ENCODE measurements around the gene KLHL7. TPM values are rescaled to one million over a fixed set of nuclear protein-coding genes. Genes with fewer than 3 reads are reported as not detected.

Gene KLHL7
- total and polyA plus RNA-seq, 8 donors, result 5.4 to 13.4 (median 9.1) TPM

GRCh38 chr7:23065974-23066373, 39.6 kb upstream of the KLHL7 start:
- H3K4me1 ChIP-seq, result no peaks in the 10 kb centered on the region
- no peaks in the 10 kb centered on the region for H3K36me3 ChIP-seq
- 82 to 83% methylated on average over 1 of the region's 1 CpG for WGBS, 2 donors
- no peak for ATAC-seq
- no peak for FAIRE-seq
- no peak for DNase-seq
- no peak for TF ChIP-seq CTCF (IDR thresholded peaks at IDR 0.05)
- intact Hi-C loops (cut with DNase I), result loop anchor here in 1 of 3 donors (10.0 kb wide), 1 partner anchor 511 kb away; no protein-coding TSS in a partner anchor
- H3K4me3 ChIP-seq, result no peak overlapping the region
- H3K27ac ChIP-seq, result no peak overlapping the region
- H3K27me3 ChIP-seq, result no peaks in the 10 kb centered on the region
- no peaks in the 10 kb centered on the region for H3K9me3 ChIP-seq

GRCh38 chr7:23067271-23067670, 38.3 kb upstream of the KLHL7 start:
- TF ChIP-seq CTCF (IDR thresholded peaks at IDR 0.05), result no peak
- no peak overlapping the region for H3K27ac ChIP-seq
- DNase-seq (no peak), FAIRE-seq (no peak), ATAC-seq (peak in 1 of 4 donors; percentile 37)
- H3K36me3 ChIP-seq, result no peaks in the 10 kb centered on the region
- no peaks in the 10 kb centered on the region for H3K4me1 ChIP-seq
- WGBS, 2 donors, result 81 to 82% methylated on average over 1 of the region's 1 CpG
- H3K4me3 ChIP-seq, result no peak overlapping the region
- intact Hi-C loops (cut with DNase I), result loop anchor here in 1 of 3 donors (10.0 kb wide), 1 partner anchor 512 kb away; no protein-coding TSS in a partner anchor
- no peaks in the 10 kb centered on the region for H3K9me3 ChIP-seq
- no peaks in the 10 kb centered on the region for H3K27me3 ChIP-seq

DNA sequence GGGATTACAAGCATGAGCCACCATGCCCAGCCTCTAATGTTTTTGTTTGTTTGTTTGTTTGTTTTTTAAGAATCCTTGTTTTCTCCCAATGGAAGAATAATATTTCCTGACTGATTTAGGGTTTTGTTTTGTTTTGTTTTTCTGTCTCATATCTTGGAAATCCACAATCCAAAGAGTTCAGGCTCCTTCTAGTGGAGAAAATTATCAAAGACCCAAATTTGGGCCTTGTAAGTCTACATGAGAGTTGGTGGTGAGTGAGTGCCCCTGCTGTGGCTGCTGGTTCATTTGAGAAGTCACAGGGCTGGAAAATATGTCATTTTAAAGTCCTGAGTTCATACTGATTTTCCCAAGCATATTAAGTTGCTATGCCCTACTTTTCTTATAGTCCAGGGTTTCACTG, 33.5 kb upstream of the KLHL7 start:
- Histone ChIP-seq H3K36me3 (no peaks in the 10 kb centered on the region), H3K9me3 (no peaks in the 10 kb centered on the region), H3K4me3 (no peak overlapping the region), H3K27me3 (no peaks in the 10 kb centered on the region), H3K27ac (no peak overlapping the region), H3K4me1 (peaks cover 0 to 26% (median 16%) of the 10 kb centered on the region in 3 donors)
- DNase-seq (no peak), ATAC-seq (no peak), FAIRE-seq (no peak)
- intact Hi-C loops (cut with DNase I), result no loop called here
- TF ChIP-seq CTCF (IDR thresholded peaks at IDR 0.05), result no peak

GRCh38 chr7:23072922-23073321, 32.7 kb upstream of the KLHL7 start:
- Histone ChIP-seq H3K36me3 (no peaks in the 10 kb centered on the region), H3K27me3 (no peaks in the 10 kb centered on the region), H3K4me1 (peaks cover 0 to 30% (median 16%) of the 10 kb centered on the region in 3 donors), H3K4me3 (no peak overlapping the region), H3K9me3 (no peaks in the 10 kb centered on the region), H3K27ac (no peak overlapping the region)
- ATAC-seq, result no peak
- TF ChIP-seq CTCF (IDR thresholded peaks at IDR 0.05), result no peak
- intact Hi-C loops (cut with DNase I), result no loop called here
- WGBS, 2 donors, result 42% methylated on average over 2 of the region's 2 CpGs
- FAIRE-seq, result no peak
- DNase-seq, result no peak

DNA sequence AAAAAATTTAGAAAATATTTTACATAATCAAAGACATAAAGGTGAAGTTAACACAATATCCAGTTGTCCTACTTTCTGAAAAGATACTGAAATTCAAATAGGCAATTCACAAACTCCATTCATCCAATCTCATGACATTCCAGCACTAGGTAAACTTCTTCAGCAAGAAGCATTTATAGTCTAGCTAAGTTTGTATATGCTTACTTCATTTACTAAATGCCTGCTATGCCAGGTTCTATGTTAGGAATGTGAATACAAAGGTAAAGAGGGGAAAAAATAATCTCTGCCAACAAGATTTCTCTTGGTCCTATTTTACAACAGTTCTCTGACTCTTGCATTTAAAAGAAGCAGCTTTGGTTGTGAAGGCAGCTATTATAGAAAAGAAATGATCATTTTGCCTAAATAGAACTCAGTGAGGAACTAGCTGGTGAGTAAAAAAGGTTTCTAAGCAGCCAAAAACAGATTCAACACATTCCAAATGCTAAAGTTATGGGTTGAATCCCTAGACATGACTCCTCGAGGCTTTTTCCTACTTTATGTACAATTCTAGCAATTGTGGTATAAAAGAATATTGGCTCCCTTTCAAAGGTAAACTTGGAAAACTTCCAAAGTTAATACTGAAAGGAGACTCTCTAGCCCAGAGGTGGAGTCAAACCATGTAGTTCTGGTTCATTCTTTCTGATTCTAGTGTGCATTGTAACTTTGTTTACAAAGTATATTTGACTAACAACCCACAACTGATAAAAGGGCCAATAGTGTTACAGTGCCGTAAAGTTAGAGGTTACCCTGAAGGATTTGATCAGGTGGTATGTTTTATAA, 30.9 kb upstream of the KLHL7 start:
- H3K4me3 ChIP-seq, result no peak overlapping the region
- no peak for FAIRE-seq
- no peak for DNase-seq
- peak overlapping the region in 2 of 4 donors; percentile 51 to 65 for H3K27ac ChIP-seq
- peaks cover 0 to 2% (median 0%) of the 10 kb centered on the region in 4 donors for H3K9me3 ChIP-seq
- peak; percentile 74 to 94 (median 91) for ATAC-seq
- no peaks in the 10 kb centered on the region for H3K36me3 ChIP-seq
- intact Hi-C loops (cut with DNase I), result no loop called here
- H3K27me3 ChIP-seq, result no peaks in the 10 kb centered on the region
- no peak for TF ChIP-seq CTCF (IDR thresholded peaks at IDR 0.05)
- peaks cover 0 to 30% (median 16%) of the 10 kb centered on the region in 3 donors for H3K4me1 ChIP-seq
- 7 to 11% methylated on average over 2 of the region's 2 CpGs for WGBS, 2 donors
